ENCODE results near the gene TECR.

GRCh38 chr19:14611051-14611450, 81.7 kb downstream of the TECR start:
- no peak for TF ChIP-seq CTCF (IDR thresholded peaks at IDR 0.05)
- no peak for TF ChIP-seq POLR2A (IDR thresholded peaks at IDR 0.05)

Measured in lower leg skin (tissue), 3 donors.